NCI-H774 (cell line): Measurements from ENCODE around the gene ITGA1.
"Not testable (repeated sequence)": the region's sequence is repeated elsewhere in the genome, so short reads cannot be mapped to it uniquely, and the experiment has no call there.

Experiments used
- DNase-seq: peaks from one replicate; lab custom pipeline; 2025; lab: John Stamatoyannopoulos, UW

The ITGA1 gene

GRCh38 chr5:52865991-52866390, 78.3 kb downstream of the ITGA1 start:
- not testable (repeated sequence) for DNase-seq

DNA sequence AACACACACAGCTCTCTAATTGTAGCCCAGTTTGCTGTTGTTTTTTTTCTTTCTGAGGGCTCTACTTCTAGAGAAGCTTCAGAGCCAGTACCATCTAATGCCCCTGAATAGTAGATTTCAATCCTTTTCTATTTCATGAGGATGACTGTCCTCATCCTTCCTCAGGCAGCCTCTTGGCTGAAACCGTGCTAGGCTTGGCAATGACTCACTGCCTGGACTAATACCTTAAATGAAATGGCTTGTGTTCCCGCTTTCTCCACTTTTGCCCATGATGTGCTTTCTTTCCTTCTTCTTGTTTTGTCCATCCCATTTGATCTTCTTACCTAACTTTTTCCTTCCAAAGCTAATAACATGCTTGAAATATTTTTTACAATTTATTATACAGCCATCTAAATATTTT, 80.1 kb downstream of the ITGA1 start:
- DNase-seq, result no peak

DNA sequence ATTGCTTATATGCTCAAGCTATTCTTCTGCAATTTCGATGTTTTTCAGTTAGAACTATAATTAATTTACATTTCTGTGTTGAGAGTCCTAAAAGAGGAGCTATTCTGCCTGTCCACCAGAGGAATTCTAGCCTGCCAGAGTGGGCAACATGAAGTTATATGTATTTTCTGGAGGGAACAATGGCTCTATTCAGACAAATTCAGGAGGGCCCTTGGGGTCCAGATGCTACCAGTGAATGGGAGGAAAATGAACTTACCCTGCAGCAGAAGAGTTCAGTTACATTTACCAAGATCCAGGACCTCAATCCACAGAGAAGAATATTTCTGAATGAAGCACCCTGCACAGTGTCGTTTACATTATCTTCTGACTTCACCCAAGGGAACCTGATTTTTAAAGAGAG, 80.7 kb downstream of the ITGA1 start:
- DNase-seq, result no peak

DNA sequence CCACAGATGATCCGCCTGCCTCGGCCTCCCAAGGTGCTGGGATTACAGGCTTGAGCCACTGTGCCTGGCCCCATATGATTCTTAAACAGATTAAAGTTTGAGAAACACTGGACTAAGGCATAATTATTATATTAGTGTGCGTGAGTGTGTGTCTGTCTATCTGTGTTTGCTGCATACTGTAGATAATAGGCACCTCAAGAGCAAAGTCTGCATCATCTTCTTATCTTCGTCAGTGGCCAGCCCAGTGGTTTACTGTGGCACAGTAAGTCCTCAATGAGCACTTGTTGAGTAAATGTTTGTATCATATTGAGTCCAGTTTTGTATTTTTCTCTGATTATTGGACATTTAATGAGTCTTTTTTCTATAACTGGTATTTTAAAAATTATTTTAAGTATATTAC, 81.7 kb downstream of the ITGA1 start:
- DNase-seq, result no peak

DNA sequence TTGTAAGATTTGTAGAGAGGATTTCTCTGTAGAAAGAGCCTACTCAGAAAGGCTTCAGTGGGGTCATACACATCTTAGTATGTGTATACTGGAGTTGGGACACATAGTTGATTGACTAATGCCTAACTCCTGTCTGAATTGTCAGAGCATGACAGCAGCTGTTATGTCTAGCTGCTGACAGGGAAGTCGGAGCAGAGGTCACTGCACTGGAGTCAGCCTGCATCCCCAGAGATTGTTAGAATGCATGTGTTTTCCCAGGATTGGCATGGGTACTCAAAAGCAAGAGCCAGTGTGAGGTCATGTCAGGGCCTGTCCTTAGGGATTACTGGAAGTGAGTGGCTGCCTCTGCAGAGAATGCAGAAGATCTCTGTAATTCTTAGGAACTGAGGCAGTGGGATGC, 82.7 kb downstream of the ITGA1 start:
- no peak for DNase-seq

- DNase-seq, result no peak
Measured at GRCh38 chr5:52875827-52876226, 88.1 kb downstream of the ITGA1 start.

- DNase-seq, result no peak
Measured at GRCh38 chr5:52876456-52876855, 88.7 kb downstream of the ITGA1 start.

GRCh38 chr5:52878656-52879055, 90.9 kb downstream of the ITGA1 start:
- DNase-seq, result no peak

DNA sequence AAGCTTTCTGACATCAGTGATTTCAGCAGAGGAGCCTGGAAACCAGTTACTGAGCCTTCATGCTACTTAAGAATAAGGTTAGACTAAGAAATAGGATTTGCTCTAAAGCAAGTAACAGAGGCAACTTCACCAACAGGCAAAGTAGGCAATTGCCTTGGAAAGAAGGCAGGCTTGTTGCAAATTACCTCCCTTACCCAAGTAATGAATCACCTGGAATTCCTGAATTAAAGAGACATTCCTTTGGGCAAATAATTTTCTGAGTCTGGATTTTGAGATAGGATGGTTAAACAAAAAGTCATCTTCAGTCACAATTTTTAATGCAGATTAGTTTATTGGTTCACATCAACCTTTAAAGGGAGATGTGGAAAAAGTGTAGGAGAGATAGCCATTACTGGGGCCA, 92.8 kb downstream of the ITGA1 start:
- DNase-seq, result no peak

- DNase-seq, result no peak
Measured at GRCh38 chr5:52881468-52881867, 93.8 kb downstream of the ITGA1 start.

DNA sequence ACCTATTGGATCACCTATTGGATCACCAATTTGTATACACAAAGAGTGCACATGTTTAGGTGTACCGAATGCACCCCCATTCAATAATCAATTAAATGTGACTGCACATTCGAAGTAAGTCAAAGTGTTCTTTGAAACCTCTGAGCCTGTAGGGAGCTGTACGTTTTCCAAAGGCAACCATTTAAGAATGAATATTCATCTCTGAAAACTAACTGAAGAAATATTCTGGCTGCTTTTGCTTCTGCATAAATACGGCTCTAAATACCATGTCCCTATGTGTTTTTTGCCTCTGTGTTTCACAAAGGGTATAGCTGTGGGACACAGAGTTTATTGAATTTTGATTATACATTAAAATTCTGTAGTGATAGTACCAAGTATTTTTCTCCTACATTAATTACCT, 95.4 kb downstream of the ITGA1 start:
- no peak for DNase-seq

DNA sequence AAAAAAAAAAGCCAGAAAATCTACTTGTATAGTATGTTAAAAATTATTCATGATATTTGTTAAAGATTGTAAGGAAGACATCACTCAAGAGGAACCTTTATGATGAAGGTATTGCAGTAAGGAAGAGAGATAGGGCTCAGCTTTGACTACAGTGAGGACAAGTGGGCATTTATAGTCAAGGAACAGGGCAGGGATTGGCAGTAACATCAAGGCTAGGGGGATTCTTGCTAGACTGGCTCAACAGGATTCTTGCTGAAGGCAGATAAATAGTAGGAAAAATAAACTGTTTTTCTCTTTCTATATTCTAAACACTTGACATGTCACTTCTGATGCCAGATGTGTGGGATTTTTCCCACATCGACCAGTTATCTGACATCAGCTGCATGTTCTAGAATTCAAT, 96.7 kb downstream of the ITGA1 start:
- no peak for DNase-seq

DNA sequence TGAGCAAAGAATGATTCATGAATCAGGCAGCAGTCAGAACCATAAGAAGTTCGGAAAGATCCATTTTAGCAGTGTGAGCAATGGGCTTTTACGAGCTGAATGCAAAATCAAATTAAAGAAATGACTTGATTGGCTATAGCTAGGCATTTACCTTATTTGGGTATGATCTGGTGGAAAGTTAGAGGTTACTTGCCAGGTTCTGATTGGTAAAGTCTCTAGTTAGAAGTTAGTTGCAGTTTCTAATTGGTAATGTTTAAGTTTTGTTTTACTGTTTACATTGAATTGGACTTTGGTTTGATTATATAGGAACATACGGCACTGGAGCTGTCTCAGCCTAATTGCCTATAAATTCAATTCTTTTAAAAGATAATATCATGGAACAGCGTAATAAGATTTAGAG, 97.9 kb downstream of the ITGA1 start:
- no peak for DNase-seq

GRCh38 chr5:52886206-52886605, 98.5 kb downstream of the ITGA1 start:
- DNase-seq, result no peak

- DNase-seq, result no peak
Measured at GRCh38 chr5:52887066-52887465, 99.3 kb downstream of the ITGA1 start.

DNA sequence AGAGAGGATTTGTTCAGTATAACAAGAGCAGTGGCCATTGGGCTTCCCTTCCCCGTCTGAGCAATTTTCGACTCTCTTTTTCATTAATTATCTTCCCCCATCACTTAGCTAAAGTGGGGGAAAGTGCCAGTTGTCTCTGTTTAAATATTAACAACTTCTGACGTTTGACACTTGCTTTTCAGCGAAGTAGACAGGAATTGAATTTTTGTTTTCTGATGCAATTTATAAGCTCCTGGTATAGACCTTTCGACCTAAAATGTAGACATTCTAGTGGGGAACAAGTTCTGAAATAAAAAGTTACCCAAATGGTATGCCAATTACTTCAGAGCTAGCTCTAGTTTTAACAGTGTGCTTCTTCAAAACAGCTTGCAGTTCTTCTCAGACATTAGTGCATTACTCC, 100.6 kb downstream of the ITGA1 start:
- DNase-seq, result no peak

DNA sequence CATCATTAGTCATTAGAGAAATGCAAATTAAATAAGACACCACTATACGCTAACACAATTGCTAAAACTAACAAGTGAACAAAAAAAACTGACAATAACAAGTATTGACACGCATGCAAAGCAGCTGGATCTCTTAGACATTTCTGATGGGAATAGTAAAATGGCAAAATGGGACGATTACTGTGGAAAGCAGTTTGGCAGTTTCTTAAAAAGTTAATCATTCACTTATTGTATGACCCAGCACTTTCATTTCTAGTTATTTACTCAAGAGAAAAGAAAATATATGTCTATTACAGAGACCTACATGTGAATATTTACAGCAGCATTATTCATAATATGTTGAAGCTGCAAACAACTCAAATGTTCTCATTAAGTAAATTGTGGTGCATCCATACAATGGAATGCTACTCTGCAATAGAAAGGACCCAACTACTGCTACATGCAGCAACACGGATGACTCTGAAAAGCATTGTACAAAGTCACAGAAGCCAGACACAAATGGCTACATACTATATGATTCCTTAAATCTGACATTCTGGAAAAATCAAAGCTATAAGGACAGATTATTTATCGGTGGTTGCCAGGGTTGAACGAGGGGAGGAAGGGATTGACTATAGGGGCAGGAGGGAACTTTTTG, 104.6 kb downstream of the ITGA1 start:
- DNase-seq, result no peak

DNA sequence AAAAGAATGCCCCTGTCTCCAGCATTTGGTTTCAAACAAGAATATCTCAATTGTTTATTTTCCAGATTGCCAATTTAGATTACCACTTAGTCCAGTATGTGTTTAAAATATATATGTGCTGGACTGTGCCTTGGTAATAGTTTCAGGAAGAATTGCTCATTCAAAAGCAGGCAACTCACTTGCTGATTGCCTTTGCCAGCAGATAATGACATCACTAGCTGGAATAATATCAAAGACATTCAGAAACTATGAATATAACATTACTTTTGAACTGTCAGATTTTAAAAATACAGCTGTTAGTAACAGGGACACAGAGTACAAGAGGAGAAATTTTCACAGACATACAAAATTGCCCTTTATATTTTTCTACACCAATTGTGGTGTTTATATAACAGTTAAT, 105.4 kb downstream of the ITGA1 start:
- no peak for DNase-seq

- no peak for DNase-seq
Measured at GRCh38 chr5:52893863-52894262, 106.1 kb downstream of the ITGA1 start.

- no peak for DNase-seq
Measured at GRCh38 chr5:52894451-52894850, 106.7 kb downstream of the ITGA1 start.

DNA sequence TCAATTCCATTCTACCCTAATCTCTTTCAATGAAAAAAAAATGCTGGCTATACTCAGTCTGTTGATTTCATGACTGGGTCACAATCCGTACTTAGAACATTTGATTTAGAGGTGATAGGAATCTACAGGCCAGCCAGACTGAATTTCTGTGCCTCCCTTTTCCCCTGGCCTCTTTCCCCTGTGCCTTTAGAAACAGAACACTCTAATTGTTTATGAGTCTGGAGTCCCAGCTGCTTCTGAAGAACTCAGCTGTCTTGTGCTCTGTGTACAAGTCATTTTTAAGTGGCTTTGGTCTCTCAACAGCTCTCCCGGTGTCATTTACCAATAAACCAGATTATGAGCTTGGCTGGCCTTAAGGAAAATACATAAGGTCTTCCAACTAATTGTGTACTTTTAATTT, 107.4 kb downstream of the ITGA1 start:
- DNase-seq, result no peak

DNA sequence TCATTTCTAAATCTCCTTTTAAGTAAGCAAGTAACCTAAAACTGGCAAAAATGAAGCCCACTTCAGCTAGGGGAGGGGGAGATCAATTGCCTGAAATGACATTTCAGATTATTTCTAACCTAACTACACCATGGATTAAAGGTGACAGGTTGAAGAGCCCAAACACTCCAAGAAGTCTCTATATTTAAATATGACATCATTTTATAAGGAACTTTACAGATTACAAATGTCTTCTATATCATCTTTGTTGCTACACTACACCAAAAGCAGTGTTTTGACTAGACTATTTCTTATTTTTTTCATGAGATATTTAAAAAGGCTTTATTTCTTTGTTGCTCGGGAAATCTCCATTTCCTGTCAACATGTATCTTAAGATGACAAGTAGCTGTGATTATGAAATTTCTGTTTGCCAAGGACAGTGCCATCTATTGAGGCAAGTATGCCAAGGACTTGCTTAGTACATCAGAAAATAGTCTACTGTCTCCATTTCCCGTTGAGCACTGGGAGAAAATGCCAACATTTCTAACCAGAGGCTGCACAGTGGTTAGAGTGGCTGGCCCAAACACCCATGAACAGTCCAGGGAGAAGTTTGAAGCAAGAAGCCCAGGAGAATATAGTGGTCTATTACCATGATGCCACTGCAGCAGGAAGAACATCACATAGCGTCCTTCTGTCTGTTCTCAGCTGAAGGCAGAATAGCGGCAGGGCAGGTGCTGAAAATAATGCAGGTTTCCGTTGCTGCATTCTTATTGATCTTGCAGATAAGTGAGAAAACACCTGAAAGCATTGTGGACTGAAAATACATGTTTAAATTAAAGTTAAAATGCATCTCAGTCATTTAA, 108.1 kb downstream of the ITGA1 start:
- DNase-seq, result no peak

GRCh38 chr5:52896534-52897237, 109.0 kb downstream of the ITGA1 start:
- DNase-seq, result no peak
